GM19372 (cell line): Measurements from ENCODE around the gene PANX3.

ENCODE experiments used
- ATAC-seq: cut with Tn5 transposase; IDR thresholded peaks from one replicate; pipeline ENCODE4 v1.9.1; 2021; ENCODE audit warnings: mild to moderate bottlenecking, low read depth, moderate library complexity; ENCODE audit not compliant: unreplicated experiment

The PANX3 gene

GRCh38 chr11:124612045-124612444, 817 bp downstream of the PANX3 start:
- peak; percentile 71 for ATAC-seq

- no peak for ATAC-seq
Measured at GRCh38 chr11:124612567-124613246, 1.5 kb downstream of the PANX3 start.

DNA sequence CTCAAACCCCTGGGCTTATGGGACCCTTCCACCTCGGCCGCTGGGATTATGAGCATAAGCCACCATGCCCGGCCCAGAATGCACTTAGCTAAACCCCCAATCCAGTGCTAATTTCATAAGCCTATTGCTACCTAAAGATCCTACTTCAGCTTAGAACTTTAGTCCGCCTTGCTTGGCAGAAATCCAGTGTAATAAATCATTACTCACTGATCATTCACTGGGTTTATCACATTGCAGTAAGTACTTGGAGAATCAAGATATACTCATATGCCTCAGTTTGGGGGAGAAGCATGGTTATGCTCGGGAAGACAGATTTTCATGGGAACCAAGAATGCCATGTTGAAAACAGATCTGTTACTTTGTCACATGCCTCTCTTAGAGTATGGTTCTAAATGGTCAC, 7.6 kb downstream of the PANX3 start:
- ATAC-seq: no peak

- peak; percentile 99 for ATAC-seq
Measured at GRCh38 chr11:124622531-124623451, 11.6 kb downstream of the PANX3 start, which contains the start of gene TBRG1. TSS of gene TBRG1 (plus strand) at chr11:124622864. CDS start at chr11:124623084, 220 bp downstream.

DNA sequence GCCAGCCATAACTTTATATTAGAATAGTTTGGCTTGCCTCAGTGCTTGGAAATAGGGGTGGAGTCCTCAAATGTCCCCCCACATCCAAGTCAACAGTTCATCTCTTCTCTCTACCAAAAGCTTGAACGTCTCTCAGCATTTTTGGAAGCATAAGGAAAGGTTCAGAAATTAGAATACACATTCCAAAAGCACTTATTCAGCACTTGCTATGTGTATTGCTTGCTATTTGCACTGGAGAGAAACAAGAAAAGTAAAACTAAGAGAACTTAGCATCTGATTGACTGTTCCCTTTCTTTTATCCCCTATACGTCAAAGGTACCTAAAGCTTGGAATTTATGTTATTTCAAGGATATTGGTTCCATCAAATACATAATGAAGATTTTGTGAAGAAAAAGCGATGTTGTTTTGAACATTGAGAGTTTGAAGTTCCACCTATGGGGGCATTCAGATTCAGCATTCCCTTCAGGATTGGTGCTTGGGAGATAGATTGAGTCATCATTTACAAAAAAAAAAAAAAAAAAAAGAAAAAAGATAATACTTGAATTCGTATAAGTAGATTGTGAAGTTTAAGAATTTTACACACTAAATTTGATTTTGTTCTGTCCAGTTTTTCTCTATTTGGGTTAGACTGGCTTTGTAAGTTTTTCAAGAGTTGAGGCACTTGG, 12.8 kb downstream of the PANX3 start:
- no peak for ATAC-seq

DNA sequence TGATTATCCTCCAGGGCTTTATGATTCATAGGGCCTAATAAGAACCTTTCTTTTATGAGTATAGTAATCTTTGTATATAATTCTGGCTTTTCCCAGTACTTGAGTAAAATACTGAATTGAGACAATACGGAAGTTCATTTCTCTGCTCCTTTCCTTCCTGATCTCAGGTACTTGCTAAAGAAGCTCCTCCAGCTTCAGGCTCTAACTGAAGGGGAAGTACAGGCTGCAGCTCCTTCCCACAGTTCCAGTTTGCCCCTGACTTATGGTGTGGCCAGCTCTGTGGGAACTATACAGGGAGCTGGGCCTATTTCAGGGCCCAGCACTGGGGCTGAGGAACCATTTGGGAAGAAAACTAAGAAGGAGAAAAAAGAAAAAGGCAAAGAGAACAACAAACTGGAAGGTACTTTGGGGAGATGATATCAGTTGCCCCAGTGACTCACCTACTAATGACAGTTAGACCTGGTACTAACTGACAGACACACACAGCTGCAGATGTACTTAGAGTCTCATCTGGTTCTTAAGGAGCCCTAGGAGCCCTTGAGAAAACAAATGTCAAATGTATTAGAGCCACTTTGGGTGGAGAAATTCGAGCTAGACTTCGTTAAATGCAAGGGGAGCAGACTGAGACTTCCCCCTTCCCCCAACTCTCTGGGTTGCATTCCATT, 14.4 kb downstream of the PANX3 start:
- no peak for ATAC-seq

- ATAC-seq: no peak
Measured at GRCh38 chr11:124627546-124627945, 16.3 kb downstream of the PANX3 start.

GRCh38 chr11:124629961-124630360, 18.7 kb downstream of the PANX3 start:
- no peak for ATAC-seq

GRCh38 chr11:124633355-124633754, 22.1 kb downstream of the PANX3 start:
- no peak for ATAC-seq

DNA sequence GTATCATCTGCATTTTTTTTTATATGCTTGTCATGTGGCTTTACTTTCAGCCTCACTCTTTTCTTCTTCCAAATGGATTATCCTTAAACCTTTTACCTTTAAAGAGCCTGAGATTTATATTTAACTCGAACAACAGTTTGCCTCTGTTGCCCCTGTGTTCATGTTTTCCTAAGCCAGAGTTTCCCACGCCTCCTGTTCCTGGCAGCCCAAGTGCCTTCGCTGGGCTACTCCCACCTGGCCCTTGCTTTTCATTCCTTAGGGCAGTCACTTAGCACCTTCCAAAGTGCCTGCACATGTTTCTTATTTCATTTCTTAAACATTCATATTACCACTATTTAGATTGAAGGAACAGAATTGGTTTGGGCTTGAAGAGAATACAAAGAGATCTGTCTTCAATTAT, 24.7 kb downstream of the PANX3 start:
- ATAC-seq: no peak

- ATAC-seq: no peak
Measured at GRCh38 chr11:124638500-124638899, 27.3 kb downstream of the PANX3 start.

DNA sequence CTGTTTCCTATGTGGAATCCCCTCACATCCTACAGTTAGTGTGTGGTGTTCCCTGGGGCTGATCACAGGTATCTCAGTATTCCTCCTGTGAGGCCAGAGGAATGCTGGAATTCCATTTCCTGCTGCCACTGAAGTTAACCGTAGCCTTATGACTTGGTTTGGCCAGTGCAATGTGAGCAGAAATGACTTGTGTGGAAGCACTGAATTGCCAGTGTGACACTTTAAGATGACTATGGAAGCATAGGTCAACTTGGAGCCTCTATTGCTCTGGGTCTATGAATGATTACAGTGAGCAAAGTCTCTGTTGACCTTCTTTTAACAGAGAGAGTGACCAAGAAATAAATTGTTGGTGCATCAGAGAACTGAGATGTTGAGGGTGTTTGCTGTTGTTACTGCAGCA, 28.0 kb downstream of the PANX3 start:
- ATAC-seq: no peak

DNA sequence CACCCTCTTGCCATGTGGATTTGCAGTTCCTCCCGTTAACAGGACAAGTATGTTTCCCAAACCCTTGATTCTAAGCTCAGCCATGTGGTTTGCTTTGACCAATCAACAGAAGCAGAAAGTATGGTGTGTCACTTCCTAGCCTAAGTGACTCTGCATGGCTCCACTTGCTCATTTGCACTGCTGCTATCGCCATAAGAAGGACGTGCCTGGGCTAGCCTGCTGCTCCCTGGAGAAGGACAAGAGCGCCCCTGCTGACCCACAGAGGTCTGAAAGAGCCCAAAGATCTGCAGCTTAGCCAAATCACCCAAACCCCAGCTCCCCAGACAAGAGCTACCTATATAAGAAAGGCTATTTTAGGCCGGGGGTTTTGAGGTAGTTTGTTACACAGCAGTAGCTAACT, 29.4 kb downstream of the PANX3 start:
- ATAC-seq: no peak

DNA sequence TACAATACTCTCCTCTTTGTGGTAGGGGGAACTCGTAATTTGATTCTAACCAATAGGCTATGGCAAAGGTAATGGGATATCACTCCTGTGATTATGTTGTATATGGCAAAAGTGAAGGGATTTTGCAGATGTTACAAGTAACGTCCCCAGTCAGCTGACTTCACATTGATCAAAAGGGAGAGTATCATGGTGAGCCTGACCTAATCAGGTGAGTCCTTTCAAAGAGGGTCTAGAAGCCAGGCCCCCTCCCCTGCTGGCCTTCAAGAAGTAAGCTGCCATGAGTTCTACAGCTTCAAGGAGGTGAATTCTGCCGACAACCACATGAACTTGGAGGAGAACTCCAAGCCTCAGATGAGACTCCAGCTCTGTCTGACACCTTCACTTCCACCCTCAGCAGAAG, 31.4 kb downstream of the PANX3 start:
- no peak for ATAC-seq

GRCh38 chr11:124643042-124643604, 31.9 kb downstream of the PANX3 start:
- no peak for ATAC-seq

DNA sequence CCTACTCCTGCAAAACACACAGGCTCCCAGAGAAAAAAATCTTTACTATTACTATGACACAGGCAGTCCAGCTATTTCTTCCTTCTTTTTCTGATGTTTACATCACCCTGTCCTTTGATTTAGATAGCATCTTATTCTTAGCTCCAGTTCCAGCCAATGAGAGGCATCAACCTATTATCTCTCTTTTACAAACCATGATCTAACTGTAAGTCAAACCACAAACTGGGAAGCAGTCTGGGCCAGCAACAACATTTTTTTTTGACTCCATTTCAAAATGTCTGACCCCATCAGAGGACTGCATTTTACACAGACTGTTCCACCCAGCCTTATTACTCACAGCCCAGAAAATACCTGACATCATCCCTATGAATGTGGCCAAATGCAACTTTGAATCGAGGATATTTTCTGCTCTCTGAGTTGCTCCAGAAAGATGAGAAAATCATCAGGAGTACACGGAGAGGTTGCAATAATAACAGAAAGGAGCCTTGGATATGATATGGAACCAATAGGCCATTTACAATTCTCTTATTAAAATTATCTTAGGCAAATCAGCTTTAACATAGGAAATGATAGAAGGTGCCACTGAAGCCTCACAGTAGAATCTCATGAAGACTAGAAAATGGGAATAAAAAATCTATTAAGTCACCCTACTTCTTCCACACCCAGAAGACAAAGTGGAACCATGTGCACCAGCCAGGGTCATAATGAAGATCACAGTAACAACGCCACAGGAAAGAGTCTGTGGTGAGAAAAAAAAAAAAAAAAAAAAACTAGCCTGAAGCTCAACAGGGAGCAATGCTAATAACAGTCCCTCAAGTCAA, 32.6 kb downstream of the PANX3 start:
- ATAC-seq: no peak

GRCh38 chr11:124644426-124645280, 33.4 kb downstream of the PANX3 start:
- peak; percentile 63 for ATAC-seq

GRCh38 chr11:124646148-124646547, 34.9 kb downstream of the PANX3 start:
- no peak for ATAC-seq

GRCh38 chr11:124648610-124649009, 37.4 kb downstream of the PANX3 start:
- no peak for ATAC-seq
